ENCODE results near the gene RASGRF1. TPM values are rescaled to one million over a fixed set of nuclear protein-coding genes. Genes with fewer than 3 reads are reported as not detected.

RASGRF1 gene
- total RNA-seq, 1 donor from 2014 or later = not detected

DNA sequence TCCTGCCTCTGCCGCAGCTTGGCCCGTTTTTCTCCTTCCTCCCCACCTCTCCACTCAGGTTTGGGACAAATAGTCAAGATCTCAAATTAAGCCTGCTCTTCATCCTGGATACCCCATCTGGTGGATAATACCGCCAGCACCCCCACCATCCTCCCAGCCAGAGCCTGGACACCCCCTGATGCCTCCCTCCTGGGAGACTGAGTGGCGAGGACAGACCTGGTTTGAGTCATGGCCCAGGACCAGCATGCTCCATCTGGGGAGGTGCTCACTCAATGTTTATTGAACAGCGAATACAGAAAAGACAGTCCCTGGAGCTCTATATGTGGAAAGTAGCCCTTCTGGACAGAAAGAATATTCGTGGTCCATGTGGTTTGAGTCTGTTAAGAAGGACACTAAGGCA is 169.1 kb downstream of the RASGRF1 start:
- Histone ChIP-seq H3K36me3 (peaks cover 71% of the 10 kb centered on the region), H3K27me3 (ENCODE audit: low read depth) (no peaks in the 10 kb centered on the region), H3K4me1 (peaks cover 10% of the 10 kb centered on the region), H3K4me3 (no peak overlapping the region), H3K9me3 (replicated peaks) (no peaks in the 10 kb centered on the region), H3K27ac (replicated peaks) (no peak overlapping the region)
- TF ChIP-seq, protein P1, sequence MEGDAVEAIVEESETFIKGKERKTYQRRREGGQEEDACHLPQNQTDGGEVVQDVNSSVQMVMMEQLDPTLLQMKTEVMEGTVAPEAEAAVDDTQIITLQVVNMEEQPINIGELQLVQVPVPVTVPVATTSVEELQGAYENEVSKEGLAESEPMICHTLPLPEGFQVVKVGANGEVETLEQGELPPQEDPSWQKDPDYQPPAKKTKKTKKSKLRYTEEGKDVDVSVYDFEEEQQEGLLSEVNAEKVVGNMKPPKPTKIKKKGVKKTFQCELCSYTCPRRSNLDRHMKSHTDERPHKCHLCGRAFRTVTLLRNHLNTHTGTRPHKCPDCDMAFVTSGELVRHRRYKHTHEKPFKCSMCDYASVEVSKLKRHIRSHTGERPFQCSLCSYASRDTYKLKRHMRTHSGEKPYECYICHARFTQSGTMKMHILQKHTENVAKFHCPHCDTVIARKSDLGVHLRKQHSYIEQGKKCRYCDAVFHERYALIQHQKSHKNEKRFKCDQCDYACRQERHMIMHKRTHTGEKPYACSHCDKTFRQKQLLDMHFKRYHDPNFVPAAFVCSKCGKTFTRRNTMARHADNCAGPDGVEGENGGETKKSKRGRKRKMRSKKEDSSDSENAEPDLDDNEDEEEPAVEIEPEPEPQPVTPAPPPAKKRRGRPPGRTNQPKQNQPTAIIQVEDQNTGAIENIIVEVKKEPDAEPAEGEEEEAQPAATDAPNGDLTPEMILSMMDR (IDR thresholded peaks at IDR 0.05; ENCODE audit: borderline replicate concordance) = no peak
- DNase-seq = no peak
- intact Hi-C loops (cut with micrococcal nuclease) = no loop called here

DNA sequence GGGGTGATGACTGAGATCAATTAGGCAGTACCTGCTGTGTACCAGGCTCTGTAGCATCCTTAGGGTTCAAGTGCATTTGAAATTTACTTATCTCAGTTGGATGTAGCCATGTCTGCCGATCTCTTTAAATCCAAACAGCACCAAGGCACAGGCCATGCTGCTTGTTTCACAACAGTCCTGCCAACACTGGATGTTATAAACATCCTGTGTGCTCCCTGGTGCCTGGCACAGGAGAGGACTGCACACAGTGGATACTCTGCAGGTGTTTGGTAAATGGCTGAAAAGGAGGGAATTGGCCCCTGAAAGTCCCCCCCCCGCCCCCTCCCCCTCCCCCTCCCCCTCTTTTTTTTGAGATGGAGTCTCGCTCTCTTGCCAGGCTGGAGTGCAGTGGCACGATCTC is 172.7 kb downstream of the RASGRF1 start:
- DNase-seq = no peak
- H3K27ac ChIP-seq (replicated peaks) = no peak overlapping the region
- no peaks in the 10 kb centered on the region for H3K27me3 ChIP-seq (ENCODE audit: low read depth)
- H3K4me1 ChIP-seq = peaks cover 44% of the 10 kb centered on the region
- intact Hi-C loops (cut with micrococcal nuclease) = no loop called here
- no peak overlapping the region for H3K4me3 ChIP-seq
- peaks cover 38% of the 10 kb centered on the region for H3K36me3 ChIP-seq
- TF ChIP-seq, protein P1 (IDR thresholded peaks at IDR 0.05; ENCODE audit: borderline replicate concordance) = no peak
- no peaks in the 10 kb centered on the region for H3K9me3 ChIP-seq (replicated peaks)

DNA sequence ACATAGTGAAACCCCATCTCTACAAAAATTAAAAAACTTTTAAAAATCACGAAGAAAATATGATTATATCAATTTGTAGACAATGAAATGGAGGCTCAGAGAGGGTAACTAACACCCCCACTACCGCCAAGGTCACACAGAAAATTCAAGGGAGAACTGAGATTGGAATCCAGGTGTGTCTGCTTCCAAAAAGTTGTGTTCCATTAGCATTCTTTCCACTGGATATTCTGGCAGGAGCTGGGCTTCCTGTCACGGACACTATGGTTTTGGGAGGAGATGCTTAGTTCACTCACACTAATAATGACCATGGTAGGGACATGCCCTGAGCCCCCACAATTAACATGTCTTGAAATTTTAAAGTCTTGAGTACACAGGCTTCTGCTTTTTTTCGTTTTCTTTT is 174.5 kb downstream of the RASGRF1 start:
- H3K27ac ChIP-seq (replicated peaks) = peak overlapping the region; percentile 37
- H3K27me3 ChIP-seq (ENCODE audit: low read depth) = no peaks in the 10 kb centered on the region
- intact Hi-C loops (cut with micrococcal nuclease) = no loop called here
- TF ChIP-seq, protein P1 (IDR thresholded peaks at IDR 0.05; ENCODE audit: borderline replicate concordance) = no peak
- peaks cover 24% of the 10 kb centered on the region for H3K36me3 ChIP-seq
- H3K4me3 ChIP-seq = no peak overlapping the region
- no peak for DNase-seq
- no peaks in the 10 kb centered on the region for H3K9me3 ChIP-seq (replicated peaks)
- H3K4me1 ChIP-seq = peaks cover 44% of the 10 kb centered on the region

DNA sequence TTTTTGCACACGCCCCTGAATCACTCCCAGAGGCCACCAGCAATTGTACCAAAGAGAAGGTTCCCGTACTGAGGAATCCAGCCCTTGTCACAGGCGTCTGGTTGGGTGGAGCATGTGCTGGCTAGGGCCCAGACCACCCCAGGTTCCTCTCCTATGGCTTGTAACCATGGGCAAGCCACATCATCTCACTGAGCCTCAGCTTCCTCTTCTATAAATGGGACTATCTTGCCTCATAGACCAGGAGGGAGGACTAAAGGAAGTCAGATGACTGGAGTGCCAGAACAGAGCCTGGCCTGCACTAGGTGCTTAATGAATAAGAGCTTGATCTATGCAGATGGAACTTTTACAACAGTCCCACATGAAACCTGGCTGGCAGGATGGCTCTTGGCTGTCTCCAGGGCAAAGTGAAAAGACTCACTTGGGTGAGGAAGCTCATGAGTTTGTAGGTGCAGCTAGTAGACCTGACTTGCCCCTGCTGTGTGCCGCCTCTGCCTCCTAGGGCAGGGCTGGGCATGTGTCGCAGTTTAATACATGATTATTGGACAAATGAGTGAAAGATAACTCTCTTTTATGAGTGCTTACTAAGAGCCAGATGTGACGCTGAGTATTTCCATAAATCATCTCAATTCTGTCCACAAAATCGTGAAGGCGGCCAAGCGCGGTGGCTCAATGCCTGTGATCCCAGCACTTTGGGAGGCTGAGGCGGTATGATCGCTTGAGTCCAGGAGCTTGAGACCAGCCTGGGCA is 175.1 kb downstream of the RASGRF1 start:
- Histone ChIP-seq H3K27me3 (ENCODE audit: low read depth) (no peaks in the 10 kb centered on the region), H3K36me3 (peaks cover 29% of the 10 kb centered on the region)
- intact Hi-C loops (cut with micrococcal nuclease) = no loop called here

DNA sequence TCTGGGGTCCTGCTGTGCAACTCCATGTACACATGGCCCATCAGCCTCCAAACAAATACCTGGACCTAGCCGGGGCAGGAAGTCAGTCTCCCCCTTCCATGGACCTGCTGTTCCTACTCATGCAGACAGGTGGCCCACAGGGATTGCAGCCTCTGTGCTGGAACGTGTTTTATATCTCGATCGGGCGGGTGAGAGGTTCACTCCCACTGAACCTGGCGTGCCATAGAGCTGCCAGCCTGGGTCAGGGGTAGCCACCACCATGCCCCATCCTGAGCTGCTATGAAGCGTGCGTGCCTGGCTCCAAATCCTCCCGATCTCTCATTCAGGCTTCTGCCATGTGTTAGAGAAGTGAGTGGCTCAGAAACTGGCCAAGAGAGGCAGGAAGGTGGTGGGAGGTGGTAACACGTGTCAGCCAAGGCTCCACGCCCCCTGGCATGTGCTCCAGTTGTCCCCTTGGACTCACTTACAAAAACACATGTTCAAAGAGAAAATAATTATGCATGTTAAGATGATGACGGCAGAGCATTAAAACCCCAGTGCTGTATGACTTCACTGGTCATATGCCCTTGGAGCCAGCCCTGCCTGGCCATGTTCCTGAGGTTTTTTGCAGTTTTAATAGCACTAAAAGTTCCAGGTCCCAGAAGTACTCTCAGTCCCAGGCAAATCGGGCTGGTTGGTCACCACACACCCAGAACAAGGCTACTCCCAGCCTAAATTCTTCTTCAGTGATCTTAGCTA is 176.4 kb downstream of the RASGRF1 start:
- peaks cover 24% of the 10 kb centered on the region for H3K36me3 ChIP-seq

More for the DNA sequence above, 175.1 kb downstream of the RASGRF1 start:
- Histone ChIP-seq H3K9me3 (replicated peaks) (no peaks in the 10 kb centered on the region), H3K27ac (replicated peaks) (peak overlapping the region; percentile 37), H3K4me1 (peaks cover 44% of the 10 kb centered on the region), H3K4me3 (no peak overlapping the region)
- TF ChIP-seq, protein P1 (IDR thresholded peaks at IDR 0.05; ENCODE audit: borderline replicate concordance) = no peak
- DNase-seq = peak; percentile 55

More for the DNA sequence above, 176.4 kb downstream of the RASGRF1 start:
- Histone ChIP-seq H3K27ac (replicated peaks) (peak overlapping the region; percentile 37), H3K9me3 (replicated peaks) (no peaks in the 10 kb centered on the region), H3K27me3 (ENCODE audit: low read depth) (no peaks in the 10 kb centered on the region), H3K4me3 (no peak overlapping the region), H3K4me1 (peaks cover 50% of the 10 kb centered on the region)
- TF ChIP-seq, protein P1 (IDR thresholded peaks at IDR 0.05; ENCODE audit: borderline replicate concordance) = peak; percentile 66
- intact Hi-C loops (cut with micrococcal nuclease) = loop anchor here (5.0 kb wide), 1 partner anchor 63 kb away; no protein-coding TSS in a partner anchor
- DNase-seq = no peak

All from left ventricle myocardium inferior (tissue), 1 donor.